ENCODE results near the gene SH2D2A.
A peak's percentile ranks its signal among the peaks of the same experiment; 100 is the strongest.

SH2D2A gene

DNA sequence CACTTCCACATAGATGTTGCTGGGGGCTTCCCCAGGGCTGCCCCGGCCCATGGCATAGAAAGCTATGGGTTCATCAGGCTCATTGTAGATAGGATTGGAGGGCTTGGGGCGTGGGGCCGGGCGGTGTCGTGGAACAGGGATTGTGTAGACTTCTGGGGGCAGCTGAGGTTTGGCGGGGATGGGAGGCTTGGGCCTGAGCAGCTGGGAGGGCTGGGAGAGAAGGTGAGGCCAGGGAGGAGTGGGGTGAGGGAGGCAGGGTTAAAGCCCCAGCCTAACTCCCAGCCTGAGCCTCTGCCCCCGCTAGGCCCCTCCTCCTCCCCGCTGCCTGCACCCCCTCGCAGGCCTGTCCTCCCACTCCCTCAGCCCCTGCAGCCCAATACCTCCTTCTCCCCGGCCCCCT, 7.4 kb downstream of the SH2D2A start:
- H3K4me1 ChIP-seq (ENCODE audit: insufficient read depth, low read length): no peaks in the 10 kb centered on the region

GRCh38 chr1:156808186-156809030, 8.2 kb downstream of the SH2D2A start:
- no peaks in the 10 kb centered on the region for H3K4me1 ChIP-seq (ENCODE audit: insufficient read depth, low read length)
- no peak for DNase-seq
- no peak overlapping the region for H3K4me2 ChIP-seq (ENCODE audit: insufficient read depth, low read length)
- TF ChIP-seq CTCF (IDR thresholded peaks at IDR 0.05; ENCODE audit: borderline replicate concordance, extremely low read depth, low read length, poor library complexity, severe bottlenecking) (no peak), EZH2 (IDR thresholded peaks at IDR 0.05; ENCODE audit: borderline replicate concordance, low read depth, low read length, severe bottlenecking) (no peak)
- no peak overlapping the region for H3K4me3 ChIP-seq (ENCODE audit: low read depth in 1 of 2, low read length in 2 of 2)
- H3K36me3 ChIP-seq (ENCODE audit: insufficient read depth, low read length): no peaks in the 10 kb centered on the region
- H3K27ac ChIP-seq (ENCODE audit: low read length): no peak overlapping the region
- no peak overlapping the region for H3K9ac ChIP-seq (ENCODE audit: low read depth, low read length)
- no peak for ATAC-seq (ENCODE audit: insufficient read depth, low read depth)
- H4K20me1 ChIP-seq (ENCODE audit: insufficient read depth, low read length): no peaks in the 10 kb centered on the region
- no peaks in the 10 kb centered on the region for H3K79me2 ChIP-seq (ENCODE audit: insufficient read depth, low read length)
- H3K9me3 ChIP-seq (ENCODE audit: insufficient read depth, low read length, severe bottlenecking): no peaks in the 10 kb centered on the region
- H2AFZ ChIP-seq (ENCODE audit: low read depth, low read length): no peak overlapping the region
- no peaks in the 10 kb centered on the region for H3K27me3 ChIP-seq (ENCODE audit: insufficient read depth, low read length, poor library complexity)

More for the DNA sequence above, 7.4 kb downstream of the SH2D2A start:
- DNase-seq (no peak), ATAC-seq (ENCODE audit: insufficient read depth, low read depth) (no peak)
- Histone ChIP-seq H3K27ac (ENCODE audit: low read length) (no peak overlapping the region), H3K9ac (ENCODE audit: low read depth, low read length) (no peak overlapping the region), H3K4me3 (ENCODE audit: low read depth in 1 of 2, low read length in 2 of 2) (no peak overlapping the region), H3K36me3 (ENCODE audit: insufficient read depth, low read length) (no peaks in the 10 kb centered on the region), H3K27me3 (ENCODE audit: insufficient read depth, low read length, poor library complexity) (no peaks in the 10 kb centered on the region), H3K9me3 (ENCODE audit: insufficient read depth, low read length, severe bottlenecking) (no peaks in the 10 kb centered on the region), H3K79me2 (ENCODE audit: insufficient read depth, low read length) (no peaks in the 10 kb centered on the region), H4K20me1 (ENCODE audit: insufficient read depth, low read length) (no peaks in the 10 kb centered on the region), H2AFZ (ENCODE audit: low read depth, low read length) (no peak overlapping the region), H3K4me2 (ENCODE audit: insufficient read depth, low read length) (no peak overlapping the region)
- TF ChIP-seq EZH2 (IDR thresholded peaks at IDR 0.05; ENCODE audit: borderline replicate concordance, low read depth, low read length, severe bottlenecking) (no peak), CTCF (IDR thresholded peaks at IDR 0.05; ENCODE audit: borderline replicate concordance, extremely low read depth, low read length, poor library complexity, severe bottlenecking) (no peak)

DNA sequence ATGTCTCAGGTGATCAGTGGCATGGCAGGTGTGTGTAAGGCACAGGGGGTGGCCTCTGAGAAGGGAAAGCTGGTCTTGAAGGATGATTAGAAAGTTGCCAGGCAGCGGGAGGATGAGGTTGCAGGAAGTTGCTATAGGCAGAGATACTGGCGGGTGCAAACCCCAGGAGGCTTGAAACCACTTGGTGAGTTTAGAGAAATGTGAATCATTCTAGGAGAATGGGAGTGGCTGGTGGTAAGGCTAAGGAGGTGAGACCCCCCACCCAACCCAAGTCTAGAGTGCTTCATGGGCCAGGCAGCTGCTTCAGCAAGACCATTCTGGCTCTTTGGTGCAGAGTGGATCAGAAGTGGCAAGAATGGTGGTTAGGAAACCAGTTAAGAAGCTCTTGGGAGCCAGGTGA, 9.0 kb downstream of the SH2D2A start:
- no peaks in the 10 kb centered on the region for H3K27me3 ChIP-seq (ENCODE audit: insufficient read depth, low read length, poor library complexity)
- no peaks in the 10 kb centered on the region for H3K9me3 ChIP-seq (ENCODE audit: insufficient read depth, low read length, severe bottlenecking)
- no peak overlapping the region for H3K9ac ChIP-seq (ENCODE audit: low read depth, low read length)
- H3K4me1 ChIP-seq (ENCODE audit: insufficient read depth, low read length): no peaks in the 10 kb centered on the region
- no peaks in the 10 kb centered on the region for H4K20me1 ChIP-seq (ENCODE audit: insufficient read depth, low read length)
- H2AFZ ChIP-seq (ENCODE audit: low read depth, low read length): no peak overlapping the region
- DNase-seq (peak; percentile 13), ATAC-seq (ENCODE audit: insufficient read depth, low read depth) (peak; percentile 44; the same call in 2 of the 3 replicates)
- H3K4me3 ChIP-seq (ENCODE audit: low read depth in 1 of 2, low read length in 2 of 2): no peak overlapping the region
- no peak overlapping the region for H3K27ac ChIP-seq (ENCODE audit: low read length)
- TF ChIP-seq EZH2 (IDR thresholded peaks at IDR 0.05; ENCODE audit: borderline replicate concordance, low read depth, low read length, severe bottlenecking) (no peak), CTCF (IDR thresholded peaks at IDR 0.05; ENCODE audit: borderline replicate concordance, extremely low read depth, low read length, poor library complexity, severe bottlenecking) (no peak)
- H3K36me3 ChIP-seq (ENCODE audit: insufficient read depth, low read length): no peaks in the 10 kb centered on the region
- no peaks in the 10 kb centered on the region for H3K79me2 ChIP-seq (ENCODE audit: insufficient read depth, low read length)
- no peak overlapping the region for H3K4me2 ChIP-seq (ENCODE audit: insufficient read depth, low read length)

Data from DND-41 (cell line).